Nucleus accumbens (tissue), 56 donors: ENCODE data around the gene TSFM.

Source experiments
- DNase-seq, 56 donors: peaks; one replicate each; lab custom pipeline; 2025; lab: John Stamatoyannopoulos, UW

The TSFM gene

GRCh38 chr12:57744777-57745484 lies 37.7 kb upstream of the TSFM start, which contains the start of gene TSPAN31:
Gene TSPAN31, plus strand, starts transcription at chr12:57745039. Its CDS starts 116 bp downstream, at chr12:57745155.
- DNase-seq: peak; percentile 54 to 99 (median 94)

- peak in 3 of 56 donors; percentile 21 to 49 (median 25) for DNase-seq
Measured at GRCh38 chr12:57745485-57745881, 37.1 kb upstream of the TSFM start.

GRCh38 chr12:57746025-57746424 lies 36.6 kb upstream of the TSFM start:
- DNase-seq: no peak

- DNase-seq: no peak
Measured at GRCh38 chr12:57749061-57749460, 33.5 kb upstream of the TSFM start.

GRCh38 chr12:57750561-57751431 lies 31.8 kb upstream of the TSFM start:
- DNase-seq: no peak

- DNase-seq: no peak
Measured at GRCh38 chr12:57751432-57751787, 31.2 kb upstream of the TSFM start.

- peak; percentile 89 to 100 (median 100) for DNase-seq
Measured at GRCh38 chr12:57751788-57752667, 30.6 kb upstream of the TSFM start, which contains the start of gene CDK4. Gene CDK4, minus strand, starts transcription at chr12:57752310. Its CDS starts 593 bp downstream, at chr12:57751717.

- DNase-seq: no peak
Measured at GRCh38 chr12:57752668-57753000, 30.0 kb upstream of the TSFM start.

GRCh38 chr12:57753756-57754337 lies 28.7 kb upstream of the TSFM start:
- no peak for DNase-seq

GRCh38 chr12:57754411-57755193 lies 28.0 kb upstream of the TSFM start, which contains the start of gene MARCHF9:
Gene MARCHF9, plus strand, starts transcription at chr12:57755103. Its CDS starts 426 bp downstream, at chr12:57755529.
- peak in 50 of 56 donors; percentile 10 to 86 (median 57) for DNase-seq

- DNase-seq: no peak
Measured at GRCh38 chr12:57755194-57755453, 27.5 kb upstream of the TSFM start.

- peak in 4 of 56 donors; percentile 14 to 58 (median 37) for DNase-seq
Measured at GRCh38 chr12:57755454-57756372, 26.9 kb upstream of the TSFM start.

- peak in 4 of 56 donors; percentile 13 to 25 (median 16) for DNase-seq
Measured at GRCh38 chr12:57756406-57757341, 25.9 kb upstream of the TSFM start.

GRCh38 chr12:57757771-57758170 lies 24.8 kb upstream of the TSFM start:
- no peak for DNase-seq

GRCh38 chr12:57758552-57759359 lies 23.8 kb upstream of the TSFM start:
- no peak for DNase-seq

GRCh38 chr12:57759360-57759980 lies 23.1 kb upstream of the TSFM start:
- DNase-seq: peak in 8 of 56 donors; percentile 9 to 39 (median 23)
